GM23248 (cell line): ENCODE data around the gene ARL17B.
"Not testable (repeated sequence)": the region's sequence is repeated elsewhere in the genome, so short reads cannot be mapped to it uniquely, and the experiment has no call there.

Source experiments
- EZH2 ChIP-seq: fragments of 200-600 bp; sonication (generic); IDR thresholded peaks from 2 replicates; pipeline ENCODE4 v1.6.1; 2018; ENCODE audit warnings: antibody characterized with exemption, mild to moderate bottlenecking; ENCODE audit not compliant: insufficient read depth, poor library complexity, severe bottlenecking
- EZH2phosphoT487 ChIP-seq: fragments of 200-600 bp; sonication (generic); IDR thresholded peaks from 2 replicates; pipeline ENCODE4 v1.6.1; 2018; ENCODE audit warnings: antibody characterized with exemption, moderate library complexity, mild to moderate bottlenecking, low read depth; ENCODE audit not compliant: insufficient read depth

DNA sequence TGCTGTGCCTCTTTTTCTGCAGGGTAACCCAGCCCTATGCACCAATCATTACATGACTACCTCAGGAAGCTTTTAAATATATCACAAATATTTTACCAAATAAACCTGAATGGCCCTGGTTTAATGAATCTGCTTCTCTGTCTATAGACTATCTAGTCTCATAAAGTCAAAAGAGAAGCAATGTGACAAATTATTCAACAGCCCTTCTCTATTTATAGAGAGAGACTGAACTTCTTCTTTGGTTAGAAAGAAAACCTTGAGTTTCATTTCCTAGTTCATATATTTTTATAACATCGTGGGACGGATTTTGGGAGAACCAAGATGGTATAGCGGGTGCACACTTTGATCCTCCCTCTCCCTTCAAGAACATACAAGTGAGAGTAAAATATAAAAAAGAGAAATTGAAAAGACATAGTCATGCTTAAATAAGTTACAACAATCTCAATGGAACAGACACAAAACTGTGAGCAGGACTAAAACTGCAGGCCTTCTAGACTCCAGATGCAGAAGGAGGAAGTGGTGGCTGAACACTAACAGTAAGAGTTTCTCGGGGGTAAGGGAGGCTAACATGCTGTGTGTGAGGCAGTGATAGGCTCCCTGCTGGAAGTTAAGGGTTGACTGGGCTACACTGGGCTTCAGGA, 70.5 kb downstream of the ARL17B start:
- TF ChIP-seq EZH2, EZH2phosphoT487: not testable (repeated sequence)
